Smooth muscle cell of the brain vasculature (primary cell): ENCODE data around the gene GLRX5.

Source experiments
- DNase-seq: peaks from one replicate; pipeline ENCODE4 v3.0.0-alpha.2; 2012; ENCODE audit warnings: low read depth, low spot score

The GLRX5 gene

DNA sequence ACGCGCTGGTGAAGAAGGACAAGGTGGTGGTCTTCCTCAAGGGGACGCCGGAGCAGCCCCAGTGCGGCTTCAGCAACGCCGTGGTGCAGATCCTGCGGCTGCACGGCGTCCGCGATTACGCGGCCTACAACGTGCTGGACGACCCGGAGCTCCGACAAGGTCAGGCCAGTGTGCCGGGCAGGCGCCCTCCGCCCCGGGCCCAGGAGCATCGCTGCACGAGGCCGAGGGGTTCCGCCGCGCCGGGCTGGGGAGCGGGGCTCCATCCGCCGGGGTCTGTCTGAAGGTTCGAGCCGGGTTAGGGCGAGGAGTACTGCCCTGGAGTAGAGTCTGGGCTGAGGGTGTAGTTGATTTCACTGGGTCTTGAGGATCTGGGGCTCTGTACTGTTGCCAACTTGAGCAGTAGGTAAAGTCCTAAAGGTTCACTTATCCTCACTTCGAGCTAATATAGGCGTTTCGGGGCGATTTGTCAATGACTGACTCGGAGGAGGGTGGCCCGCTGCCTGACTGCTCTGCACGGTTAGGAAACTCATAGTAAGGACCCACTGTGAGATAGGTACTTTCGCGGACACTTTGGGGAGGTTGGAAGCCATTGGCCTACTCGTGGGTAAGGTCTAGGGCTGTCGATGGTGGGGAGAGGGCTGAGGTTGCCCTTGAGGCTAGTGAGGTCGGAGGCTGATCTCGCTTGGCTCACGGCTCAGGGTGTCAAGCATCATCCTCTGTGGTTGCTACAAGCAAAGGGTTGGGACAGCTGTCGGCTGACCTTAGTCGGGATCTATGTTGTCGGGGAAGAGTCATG lies 574 bp downstream of the GLRX5 start:
- DNase-seq, result no peak

DNA sequence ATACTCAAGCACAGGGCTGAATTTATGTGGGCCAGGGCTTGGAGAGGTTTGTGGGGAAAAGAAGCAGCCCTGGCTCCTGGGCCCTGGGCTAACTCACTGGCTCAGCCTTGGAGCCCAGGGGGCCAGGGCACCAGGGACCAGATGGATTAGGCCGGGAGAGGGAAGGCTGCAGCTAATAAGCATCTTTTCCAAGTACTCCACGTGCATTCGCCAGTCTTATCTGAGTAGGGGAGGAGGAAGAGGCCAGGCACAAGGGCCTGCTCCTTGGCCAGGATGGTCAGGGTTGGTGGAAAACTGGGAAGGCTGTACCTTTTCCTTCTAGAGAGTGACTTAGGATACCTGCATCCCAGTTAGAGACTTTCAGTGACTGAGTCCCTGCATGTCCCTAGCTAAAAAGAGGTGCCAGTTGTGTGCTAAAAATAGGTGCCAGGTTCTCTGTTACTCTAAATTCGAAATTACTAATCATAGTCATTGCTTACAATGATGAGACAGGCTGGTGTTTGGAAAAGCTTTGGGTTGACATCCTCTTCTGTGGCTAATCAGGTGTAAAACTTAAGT lies 1.3 kb downstream of the GLRX5 start:
- no peak for DNase-seq

DNA sequence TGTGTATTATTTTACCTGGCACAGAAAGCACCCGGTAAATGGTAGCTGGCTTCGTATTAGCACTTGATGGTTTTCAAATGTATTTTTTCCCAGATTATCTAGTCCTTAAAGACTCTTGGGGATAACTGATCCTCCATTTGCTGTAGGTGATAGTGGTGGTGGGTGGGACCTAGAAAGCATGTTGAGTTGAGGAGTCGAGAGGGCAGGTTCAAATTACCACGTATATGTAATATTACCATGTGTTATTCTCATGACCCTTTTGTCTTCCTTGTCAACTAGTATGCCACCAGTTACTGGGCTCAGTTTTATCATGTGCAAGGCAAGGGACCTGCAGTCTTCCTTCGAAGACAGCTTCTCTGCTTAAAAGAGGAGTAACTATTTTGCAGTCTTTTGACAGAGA lies 1.8 kb downstream of the GLRX5 start:
- DNase-seq, result no peak

DNA sequence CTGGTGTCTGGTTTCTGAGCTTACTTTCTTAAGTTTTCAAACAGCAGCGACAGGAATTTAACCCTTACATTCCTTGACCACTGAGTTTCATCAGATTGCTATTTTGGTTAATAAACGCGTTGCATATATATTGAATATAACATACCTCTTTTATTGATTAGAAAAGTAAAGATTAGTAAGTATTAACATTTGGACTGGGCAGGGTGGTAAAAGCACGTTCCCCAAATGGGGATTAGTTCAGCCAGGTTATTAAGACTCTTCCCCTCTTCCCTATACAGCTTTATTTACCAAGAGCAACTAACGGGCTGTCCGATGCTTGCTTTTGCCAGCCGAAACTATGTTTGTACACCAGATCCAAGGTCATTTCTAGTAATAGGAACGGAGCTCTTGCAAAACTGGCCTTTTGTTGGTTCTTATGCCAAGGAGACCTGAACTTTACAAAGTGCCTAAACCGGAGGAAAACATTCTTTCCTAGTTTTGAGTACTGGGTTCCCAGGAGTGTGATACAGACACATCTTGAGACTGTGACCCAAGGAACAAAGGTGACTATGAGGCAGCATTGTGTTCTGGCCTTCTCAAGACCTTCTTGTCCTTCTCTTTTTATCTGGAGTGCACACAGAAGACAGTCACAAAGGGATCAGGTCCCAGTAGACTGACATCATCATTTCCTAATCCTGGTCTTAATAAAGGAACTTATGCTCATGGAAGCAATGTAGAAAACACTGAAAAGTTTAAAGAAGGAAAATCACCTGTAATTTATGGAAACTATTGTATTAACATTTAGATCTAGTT lies 2.6 kb downstream of the GLRX5 start:
- no peak for DNase-seq

DNA sequence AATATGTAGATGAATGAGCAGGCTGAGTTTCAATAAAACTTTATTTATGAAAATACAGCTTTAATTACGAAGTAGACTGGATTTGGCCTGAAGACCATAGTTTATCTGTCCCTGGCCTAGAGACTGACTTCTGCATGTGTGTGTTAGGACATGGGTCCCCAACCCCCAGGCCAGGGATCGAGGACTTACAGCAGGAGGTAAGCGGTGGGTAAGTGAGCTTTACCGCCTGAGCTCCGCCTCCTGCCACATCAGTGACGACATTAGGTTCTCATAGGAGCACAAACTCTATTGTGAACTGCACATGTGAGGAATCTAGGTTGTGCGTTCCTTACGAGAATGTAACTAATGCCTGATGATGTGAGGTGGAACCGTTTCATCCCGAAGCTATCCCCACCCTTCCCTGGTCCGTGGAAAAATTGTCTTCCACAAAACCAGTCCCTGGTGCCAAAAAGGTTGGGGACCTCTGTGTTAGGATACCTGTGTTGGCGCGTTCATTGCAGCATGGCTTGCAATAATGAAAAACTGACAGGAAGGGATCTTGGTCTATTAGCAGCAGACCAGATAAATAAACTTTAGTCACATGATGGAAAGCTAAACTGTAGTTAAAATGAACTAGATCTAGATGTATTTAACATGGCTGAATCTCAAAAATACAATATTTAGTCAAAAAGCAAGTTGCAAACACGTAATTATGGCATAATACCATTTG lies 4.1 kb downstream of the GLRX5 start:
- DNase-seq, result no peak

DNA sequence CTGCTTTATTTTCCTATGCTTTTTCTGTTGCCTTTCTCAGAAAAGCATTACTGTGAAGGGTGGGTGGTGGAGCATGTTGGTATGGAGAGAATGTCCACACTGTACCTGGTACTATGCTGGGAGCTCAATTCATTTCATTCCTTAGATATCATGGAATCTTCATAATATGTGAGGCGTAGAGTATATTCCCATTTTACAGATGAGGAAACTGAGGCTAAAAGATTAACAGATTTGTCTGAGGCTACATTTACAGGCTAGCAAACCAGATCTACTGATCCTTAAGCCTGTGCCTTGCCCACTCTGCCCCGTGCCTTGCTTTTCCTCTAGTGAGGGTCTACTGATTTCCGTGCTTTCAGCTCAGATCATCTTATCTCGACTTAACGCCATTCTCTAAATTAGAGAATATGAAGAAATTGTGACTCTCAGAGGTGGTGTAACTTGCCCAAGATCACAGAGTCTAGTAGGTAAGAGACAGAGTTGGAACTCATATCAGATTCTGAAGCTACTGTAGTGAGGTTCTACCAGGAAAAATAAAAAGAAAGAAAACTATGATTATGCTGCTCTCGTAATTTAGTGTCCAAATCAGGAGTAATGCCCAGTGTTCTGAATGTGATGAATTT lies 5.5 kb downstream of the GLRX5 start:
- no peak for DNase-seq

DNA sequence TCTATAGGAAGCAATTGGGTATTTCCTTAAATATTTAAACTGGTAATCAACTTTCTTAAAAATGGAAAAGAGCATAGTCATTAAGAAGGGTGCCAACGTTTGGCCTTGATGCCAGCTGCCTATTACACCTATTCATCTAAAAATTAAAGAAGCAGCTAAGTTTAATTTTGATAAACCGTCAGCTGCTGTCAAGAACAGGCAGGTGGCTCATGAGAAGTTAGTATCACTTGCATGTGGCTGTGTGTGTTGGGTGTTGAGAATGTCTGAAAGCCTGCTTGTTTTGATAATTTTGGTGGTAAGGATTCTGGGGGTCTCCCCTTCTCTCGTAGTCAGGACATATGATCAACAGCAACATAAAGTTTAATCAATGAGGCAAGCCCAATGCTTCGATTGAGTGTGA lies 6.5 kb downstream of the GLRX5 start:
- no peak for DNase-seq

DNA sequence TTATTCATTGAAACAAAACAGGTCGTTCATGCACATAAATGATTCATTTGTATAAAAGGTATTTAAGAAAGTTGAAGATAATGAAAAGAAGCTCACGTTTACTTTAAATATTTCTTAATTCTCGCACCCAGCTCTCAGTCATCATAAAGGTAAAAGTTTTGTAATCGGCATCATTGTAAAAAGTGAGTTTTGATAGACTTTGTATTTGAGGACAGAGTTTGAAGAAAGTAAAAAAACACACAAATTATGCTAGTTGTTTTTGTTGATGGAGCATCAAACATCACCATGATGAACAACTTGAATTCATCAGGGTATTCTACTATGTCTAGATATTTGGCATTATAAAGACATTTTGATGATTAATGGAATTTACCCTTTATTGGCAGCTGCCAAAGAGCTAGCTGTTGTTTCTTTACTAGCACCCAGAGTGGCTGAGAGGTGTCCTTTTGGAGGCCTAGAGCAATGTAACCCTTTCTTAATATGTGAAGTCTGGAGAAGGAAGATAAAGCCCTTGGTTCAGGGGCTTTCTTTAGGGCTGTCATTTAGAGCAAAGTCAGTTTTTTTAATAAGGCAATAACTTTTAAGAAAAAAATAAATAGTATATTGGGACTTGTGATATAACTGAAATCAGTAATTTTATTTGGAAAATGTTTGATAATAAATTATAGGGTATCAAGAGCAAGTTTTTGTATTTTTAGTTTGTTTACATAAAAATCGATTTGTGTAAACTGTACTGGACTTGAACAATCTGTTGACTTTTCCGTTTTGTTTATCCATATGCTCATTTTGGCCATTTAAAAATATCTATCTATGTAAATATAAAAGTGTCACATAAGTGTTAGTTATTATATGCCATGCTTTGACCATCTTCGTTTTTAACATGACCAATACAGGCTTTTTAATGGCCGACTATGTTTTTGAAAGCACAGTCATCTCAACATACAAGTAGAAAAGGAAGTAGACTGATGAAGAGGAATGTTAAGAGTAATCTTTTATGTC lies 7.4 kb downstream of the GLRX5 start:
- DNase-seq, result no peak

DNA sequence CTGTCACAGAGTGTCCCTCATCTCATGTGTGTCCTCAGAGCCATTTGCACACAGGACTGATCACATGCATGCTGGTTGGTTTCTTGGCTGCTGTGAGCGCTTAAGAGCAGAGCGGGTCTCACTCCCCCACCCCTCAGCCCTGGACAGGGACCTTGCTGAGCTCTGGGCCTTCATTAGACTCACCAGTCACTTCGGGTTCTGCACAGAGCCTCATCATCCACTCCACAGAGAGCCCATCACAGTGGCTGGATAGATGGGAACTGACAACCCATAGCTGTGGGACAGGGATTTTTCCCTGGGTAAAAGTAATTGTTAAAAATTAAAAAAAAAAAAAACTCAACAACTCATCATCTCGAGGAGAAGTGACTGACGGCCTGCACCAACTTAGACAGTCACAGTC lies 8.2 kb downstream of the GLRX5 start:
- DNase-seq, result no peak

DNA sequence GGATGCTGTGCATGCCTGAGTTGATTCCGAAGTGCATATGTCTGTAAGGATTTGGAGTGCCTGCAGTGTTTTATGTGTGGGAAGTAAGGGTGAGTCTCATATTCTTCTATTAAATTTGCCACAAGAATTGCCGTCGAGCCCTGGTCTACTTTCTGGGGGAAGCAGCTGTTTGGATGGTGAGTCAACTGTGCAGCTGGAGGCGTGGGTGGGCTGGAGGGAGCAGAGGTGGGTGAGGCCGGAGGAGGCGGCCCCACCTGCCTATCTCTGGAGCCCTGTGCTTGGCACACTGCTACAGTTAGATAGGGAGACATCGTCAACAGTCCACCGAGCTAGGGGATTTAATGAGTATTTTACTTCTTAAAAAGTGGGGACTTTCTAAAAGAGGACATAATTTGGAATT lies 9.7 kb downstream of the GLRX5 start:
- DNase-seq, result no peak

DNA sequence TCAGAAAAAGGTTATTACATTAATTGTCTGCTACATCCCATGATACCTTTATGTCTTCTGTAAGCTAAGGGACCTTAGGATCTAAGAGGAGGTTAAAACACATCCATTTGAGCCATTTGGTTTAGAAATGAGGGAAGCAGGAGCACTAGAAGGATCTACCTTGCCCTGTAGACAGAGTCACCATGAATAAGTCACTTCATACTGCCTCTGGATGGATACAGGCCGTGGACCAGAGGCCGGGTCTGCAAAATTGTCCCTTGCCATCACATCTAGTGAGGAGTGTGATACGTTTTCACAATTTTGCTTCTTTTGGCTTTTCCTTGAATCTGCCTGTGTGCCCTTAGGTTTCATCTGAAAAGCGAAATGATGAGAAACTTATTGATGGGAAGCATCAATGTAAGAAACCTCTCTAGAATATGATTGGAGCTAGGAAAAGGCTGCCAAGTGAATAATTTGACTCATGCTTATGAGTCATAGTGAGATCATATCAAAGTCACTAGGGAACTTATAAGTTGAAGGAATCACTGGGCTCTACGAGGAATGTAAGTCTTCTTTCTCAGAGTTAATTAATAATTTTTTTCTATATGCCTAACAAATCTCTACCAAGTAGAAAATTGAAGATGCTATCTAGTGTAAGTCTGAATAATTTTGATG lies 10.8 kb downstream of the GLRX5 start:
- no peak for DNase-seq

DNA sequence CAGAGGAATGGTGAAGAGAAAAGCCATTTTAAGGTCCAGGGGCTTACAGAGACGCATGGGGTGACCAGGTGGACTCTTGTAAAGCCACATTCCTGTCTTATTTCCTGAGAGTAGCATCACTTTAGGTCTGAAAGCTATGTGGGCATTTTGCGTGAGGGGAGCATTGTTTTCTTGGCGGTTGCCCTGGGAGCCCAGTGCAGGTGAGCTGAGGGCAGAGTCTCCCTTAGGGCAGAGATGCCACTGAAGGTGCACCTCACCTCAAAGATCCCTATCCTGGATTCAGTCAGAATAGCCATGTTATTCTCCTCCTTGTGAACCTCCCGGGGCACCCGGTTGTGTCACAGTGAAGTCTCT lies 12.4 kb downstream of the GLRX5 start:
- DNase-seq, result no peak

DNA sequence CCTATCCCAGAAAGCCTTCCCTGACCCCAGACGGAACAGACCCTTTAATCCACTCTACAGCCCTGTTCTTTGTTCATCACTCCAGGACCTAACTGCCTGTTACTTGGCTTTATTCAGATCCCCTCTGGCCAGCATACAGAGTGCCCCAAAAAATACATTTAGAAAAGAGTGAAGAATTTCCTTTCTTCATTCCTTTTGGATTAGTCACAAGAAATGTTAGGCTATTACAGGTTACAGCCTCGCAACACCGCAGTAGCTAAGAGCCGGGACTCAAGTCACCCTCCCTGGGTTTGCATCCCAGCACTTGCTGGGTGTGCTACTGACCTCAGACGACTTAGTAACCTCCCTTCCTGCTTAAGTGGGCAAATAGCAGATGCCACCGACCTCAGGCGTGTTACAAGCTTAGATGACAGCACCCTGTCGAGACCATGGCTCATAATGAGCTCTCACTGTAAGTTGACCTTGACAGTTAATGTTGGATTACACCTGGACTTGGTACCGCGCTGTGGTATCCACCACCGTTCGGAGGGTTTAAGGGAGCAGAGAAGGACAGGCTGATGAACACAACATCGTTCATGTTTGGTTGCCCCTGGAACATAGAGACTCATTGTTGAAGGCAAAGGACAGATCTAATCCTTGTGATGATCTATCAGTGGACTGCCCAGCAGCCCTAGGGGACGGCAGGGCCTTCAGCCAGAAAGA lies 12.9 kb downstream of the GLRX5 start:
- DNase-seq, result no peak

DNA sequence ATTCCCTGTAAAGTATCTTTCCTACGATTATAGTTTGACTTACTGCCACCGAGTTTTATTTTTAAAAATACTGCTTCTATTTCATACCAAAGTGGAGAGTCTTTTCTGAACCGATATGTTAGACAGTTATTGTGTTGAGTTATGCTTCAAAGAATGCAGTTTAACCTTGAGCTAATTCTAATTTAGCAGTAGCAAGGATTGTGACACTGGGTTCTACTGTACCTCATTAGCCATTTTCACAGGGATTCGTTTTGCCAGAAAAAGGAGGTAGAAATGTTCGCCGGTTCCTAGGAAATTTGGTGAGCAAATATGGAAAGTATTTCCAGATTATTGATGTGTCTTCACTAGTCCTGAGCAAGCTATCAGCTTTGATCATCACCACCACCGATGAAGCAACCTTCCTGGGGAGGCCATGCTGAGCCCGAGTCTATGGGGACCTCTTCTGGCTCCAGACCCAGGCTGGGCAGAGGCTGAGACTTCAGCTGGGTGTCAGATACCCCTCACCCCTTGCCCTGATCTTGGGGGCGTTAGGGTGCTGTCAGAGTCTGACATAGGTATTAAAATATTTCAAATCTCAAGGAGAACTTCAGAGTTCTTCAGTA lies 13.6 kb downstream of the GLRX5 start:
- DNase-seq, result no peak

DNA sequence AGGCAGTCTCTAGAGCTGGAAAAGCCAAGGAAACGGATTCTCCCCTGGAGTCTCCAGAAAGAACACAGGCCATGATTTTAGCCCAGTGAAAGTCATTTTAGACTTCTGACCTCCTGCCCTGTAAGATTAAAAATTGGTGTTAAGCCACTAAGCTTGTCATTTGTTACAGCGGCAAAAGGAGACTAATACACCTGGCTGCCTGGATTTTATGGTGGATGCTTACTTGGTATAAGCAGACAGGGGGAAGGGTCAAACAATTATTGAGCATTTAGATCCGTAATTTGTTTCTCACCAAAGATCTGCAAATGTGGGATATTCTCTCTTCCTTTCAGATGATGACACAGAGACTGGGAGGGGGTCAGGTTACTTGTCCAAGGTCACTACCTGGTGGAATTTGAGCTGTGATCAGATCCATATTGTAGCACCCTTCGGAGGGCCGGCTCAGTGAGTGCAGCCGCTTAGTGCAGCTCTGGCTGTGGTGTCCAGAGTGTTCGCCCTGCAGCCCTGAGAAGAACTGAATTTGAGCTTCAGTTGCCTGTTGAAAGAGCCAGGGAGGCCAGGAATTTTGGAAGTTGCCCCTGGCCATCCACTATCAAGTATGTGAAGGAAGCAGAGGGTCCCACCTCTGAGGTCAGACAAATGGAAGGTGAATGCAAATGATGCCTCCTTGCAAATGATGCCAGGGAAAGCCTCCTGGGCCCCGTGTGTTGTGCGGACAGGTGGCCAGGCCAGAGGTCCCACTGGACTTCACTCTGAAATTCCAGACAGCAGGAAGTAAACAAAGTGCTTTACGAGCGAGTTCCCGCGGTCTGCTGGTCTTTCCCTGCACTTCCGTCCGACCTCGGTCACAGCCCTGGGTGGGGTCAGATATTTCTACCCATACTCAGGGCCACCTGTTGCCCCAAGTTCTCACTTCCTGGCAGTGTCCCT lies 15.1 kb downstream of the GLRX5 start:
- DNase-seq, result no peak

DNA sequence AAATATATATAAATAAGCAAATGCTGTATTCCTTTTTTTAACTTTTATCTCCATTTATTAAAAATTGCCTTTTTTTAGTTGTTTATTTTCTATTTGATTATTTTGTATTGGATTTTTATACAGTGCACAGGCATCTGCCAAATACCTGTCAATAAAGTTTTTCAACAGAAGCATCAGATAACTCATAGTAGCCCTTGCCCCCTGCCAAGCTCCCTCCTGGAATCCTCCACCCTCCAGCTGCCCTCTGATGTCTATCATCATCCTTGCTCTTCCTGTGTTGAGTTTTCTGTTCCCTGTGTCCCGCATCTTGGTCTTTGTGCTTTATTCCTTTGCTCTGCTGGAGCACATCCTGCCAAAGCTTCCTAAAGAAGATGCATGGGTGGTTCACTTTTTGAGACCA lies 16.6 kb downstream of the GLRX5 start:
- DNase-seq, result no peak

DNA sequence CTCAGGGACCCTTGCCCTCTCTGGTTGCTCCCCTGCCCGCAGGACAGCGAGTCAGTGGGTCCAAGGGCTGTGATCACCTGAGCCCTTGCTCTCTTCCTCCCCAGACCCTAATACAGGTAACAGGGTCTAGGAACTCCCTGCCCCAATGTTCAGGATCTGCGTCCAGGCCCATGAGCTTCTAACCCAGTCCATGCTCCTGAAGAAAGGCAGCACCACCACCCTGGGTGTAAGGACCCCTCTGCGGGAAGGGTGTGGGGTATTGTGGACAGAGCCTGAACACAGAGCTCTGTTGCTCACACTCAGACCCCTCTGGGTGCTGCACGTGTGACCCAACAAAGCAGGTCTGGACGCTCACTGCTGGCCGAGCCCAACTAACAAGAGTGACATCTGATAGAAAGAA lies 18.3 kb downstream of the GLRX5 start:
- no peak for DNase-seq

DNA sequence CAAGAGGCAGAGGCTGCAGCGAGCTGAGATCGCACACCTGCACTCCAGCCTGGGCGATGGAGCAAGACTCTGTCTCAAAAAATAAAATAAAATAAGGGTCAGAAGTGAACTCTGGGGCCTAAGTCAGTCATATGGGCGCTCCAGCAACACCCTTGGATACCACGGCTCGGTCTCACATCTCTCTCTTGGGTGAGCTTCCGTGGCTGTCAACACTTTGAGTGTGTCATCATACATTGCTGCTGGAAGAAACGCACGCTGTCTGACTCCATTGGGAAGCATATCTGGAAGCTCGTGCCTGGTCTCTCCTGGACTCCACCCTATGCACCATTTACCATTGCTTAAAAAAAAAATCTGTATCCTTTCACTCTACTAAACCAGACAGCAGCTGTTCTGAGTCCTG lies 20.2 kb downstream of the GLRX5 start:
- no peak for DNase-seq
